SH-SY5Y (cell line): Measurements from ENCODE around the gene GAST.

Experiments used
- GATA2 ChIP-seq: IDR thresholded peaks from 2 replicates; pipeline ENCODE4 v1.6.1; 2011; ENCODE audit warnings: mild to moderate bottlenecking, low read depth, low read length
- GATA3 ChIP-seq: IDR thresholded peaks from 2 replicates; pipeline ENCODE4 v1.6.1; 2011; ENCODE audit warnings: low read depth, mild to moderate bottlenecking, low read length, moderate library complexity

- TF ChIP-seq GATA2 (no peak), GATA3 (no peak)
Observed at GRCh38 chr17:41689497-41690299, 22.4 kb upstream of the GAST start.
